RPMI8226 (cell line): Measurements from ENCODE around the gene SAT1.

Experiments used
- DNase-seq: peaks from one replicate; pipeline ENCODE4 v3.0.0-alpha.2; 2015

Gene SAT1

DNA sequence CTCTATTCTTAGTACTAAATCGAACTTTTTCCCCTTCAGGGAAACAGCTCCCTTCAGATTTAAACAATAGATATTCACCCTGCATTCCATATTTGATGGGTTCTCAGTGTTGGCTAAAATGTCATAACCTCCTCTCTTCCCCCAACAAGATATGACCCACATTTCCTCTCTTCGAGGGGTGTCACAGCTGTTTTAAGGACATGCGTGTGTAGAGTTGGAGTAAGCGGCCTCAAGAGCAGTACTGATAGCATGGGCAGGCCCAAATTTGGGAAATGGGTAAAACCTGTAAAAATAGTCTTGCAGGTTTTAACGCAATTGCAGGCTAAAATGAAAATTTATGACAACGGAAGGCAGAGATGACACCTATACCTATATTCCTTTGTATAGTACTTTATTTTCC is 28.7 kb downstream of the SAT1 start:
- DNase-seq = no peak

DNA sequence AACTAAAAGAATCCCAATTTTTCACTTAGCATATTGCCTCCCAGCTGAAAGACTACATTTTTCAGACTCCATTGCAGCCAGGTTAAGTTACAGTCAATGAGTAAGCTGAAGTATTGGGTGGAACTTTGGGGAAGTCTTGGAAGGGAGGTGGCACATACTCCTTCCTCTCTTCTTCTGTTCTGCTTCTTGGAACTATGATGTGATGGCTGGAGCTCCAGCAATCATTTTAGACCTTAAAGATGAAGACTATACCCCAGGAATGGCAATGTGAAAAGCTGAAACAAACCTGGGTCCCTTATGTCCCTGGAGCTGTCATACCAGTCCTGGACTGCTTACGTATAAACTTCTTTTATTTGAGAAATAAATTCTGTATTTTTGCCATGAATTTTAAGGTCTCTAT is 30.8 kb downstream of the SAT1 start:
- no peak for DNase-seq

DNA sequence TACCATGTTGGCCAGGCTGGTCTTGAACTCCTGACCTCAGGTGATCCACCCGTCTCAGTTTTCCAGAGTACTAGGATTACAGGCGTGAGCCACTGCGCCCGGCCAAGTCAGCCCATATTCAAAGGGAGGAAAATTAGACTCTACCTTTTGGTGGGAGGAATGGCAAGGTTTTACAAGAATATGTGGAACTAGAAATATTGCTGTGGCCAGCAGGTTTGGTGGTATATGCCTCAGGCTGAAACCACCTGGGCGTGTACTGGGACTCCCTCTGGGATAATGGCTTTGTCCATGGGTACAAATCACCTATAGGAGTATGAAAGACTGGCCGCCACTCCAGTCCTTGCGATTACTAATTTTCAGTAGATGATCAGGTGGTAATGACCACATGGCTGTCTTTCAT is 32.4 kb downstream of the SAT1 start:
- DNase-seq = no peak

DNA sequence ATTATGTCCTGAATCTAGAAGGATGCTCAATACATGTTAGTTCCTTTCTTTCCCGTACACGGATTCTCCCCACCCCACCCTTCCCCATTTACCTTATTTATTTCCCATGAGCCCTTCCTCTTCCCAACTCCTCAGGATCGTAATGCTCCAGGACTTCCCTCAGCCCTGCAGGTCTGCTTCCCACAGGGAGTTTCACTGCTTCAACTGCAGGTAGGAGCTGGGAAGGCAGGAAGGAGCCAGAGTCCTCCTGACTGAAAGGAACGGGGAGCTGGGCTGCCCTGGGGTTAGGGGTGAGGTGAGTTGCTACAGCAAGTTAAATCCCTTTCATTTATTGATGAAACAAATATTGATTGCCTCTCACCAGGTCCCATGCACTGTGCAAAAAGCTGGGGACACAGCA is 33.2 kb downstream of the SAT1 start:
- no peak for DNase-seq

DNA sequence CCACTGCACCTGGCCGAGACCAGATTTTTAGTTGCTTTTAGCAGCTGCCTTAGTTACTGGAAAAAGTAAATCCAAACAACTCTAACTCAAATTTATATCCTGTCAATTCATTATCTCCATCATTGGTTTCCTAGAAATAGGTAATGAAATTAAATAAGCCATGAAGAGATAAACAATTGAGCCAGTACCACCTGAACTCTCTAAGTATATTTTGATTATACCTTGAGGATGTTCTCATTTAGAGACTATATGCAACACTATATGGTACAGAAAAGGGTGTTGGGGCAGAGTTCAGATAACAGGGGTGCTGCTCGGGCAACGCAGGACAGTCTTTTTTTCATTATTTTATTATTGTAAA is 35.0 kb downstream of the SAT1 start:
- no peak for DNase-seq

DNA sequence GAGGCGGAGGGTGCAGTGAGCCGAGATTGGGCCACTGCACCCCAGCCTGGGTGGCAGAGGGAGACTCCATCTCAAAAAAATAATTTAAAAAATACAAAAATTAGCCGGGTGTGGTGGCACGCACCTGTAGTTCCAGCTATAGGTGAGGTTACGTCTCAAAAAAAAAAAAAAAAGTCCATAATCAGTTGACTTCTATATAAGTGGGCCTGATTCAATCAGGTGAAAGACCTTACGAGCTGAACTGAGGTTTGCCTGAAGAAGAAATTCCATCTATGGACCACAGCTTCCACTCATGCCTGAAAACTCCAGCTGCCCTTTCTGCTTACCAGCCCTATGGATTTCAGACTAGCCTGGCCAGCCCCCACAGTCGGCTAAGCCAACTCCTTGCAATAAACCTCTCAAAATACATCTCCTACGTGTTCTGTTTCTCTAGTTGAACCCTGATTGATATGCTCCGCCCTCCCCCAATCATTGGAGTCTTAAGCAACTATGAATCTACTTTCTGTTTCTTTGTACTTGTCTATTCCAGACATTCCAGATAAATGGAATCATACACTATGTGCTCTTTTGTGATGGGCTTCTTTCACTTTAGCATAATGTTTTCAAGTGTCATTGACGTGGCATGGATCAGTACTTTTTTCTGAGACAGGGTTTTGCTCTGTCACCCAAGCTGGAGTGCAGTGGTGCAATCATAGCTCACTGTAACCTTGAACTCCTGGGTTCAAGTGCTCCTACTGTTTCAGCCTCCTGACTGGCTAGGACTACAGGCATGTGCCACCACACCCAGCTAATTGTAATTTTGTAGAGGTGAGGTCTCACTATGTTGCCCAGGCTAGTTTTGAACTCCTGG is 36.6 kb downstream of the SAT1 start:
- no peak for DNase-seq

DNA sequence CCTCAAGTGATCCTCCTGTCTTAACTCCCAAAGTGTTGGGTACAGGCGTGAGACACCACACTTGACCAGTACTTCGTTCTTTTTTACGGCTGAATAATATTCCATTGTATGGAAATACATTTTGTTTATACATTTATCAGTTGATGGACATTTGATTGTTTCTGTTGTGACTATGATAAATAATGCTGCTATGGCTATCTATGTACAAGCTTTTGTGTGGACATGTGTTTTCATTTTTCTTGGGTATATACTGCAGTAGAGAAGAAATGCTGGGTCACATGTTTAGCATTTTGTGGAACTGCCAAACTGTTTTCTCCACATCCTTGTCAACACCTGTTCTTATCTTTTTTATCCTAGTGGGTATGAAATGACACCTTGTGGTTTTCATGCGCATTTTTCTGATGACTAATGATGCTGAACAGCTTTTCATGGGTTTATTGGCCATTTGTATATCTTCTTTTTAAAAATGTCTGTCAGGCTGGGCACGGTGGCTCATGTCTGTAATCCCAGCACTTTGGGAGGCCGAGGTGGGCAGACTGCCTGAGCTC is 37.3 kb downstream of the SAT1 start:
- peak; percentile 52 for DNase-seq

DNA sequence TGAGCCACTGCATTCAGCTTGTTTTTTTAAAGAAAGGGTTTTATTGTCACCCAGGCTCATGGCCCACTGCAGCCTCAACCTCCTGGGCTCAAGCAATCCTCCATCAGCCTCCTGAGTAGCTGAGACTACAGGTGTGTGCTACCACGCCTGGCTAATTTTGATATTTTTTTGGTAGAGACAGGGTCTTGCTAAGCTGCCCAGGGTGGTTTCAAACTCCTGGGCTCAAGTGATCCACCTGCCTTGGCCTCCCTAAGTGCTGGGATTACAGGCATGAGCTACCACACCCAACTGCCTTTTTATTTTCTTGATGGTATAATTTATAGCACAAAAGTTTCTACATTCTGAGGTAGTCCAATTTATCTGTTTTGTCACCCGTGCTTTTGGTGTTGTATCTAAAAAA is 38.9 kb downstream of the SAT1 start:
- DNase-seq = no peak

DNA sequence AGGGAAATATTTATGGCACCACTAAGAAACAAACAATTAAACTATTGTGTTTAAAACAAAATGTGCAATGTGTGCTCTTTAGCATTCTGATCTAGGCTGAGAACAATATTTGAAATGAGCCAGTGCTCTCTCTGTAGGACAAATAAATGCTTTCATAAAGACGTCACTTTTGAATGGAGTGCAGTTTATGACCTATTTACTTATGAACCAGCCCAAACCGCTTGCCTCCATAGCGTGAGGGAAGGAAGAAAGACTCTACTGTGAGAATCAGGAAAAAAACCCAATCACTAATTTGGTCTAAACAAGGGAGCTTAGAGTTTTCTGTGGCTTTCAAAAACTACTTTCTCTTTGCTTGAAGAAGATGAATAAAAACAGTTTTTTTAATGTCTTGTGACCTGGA is 39.4 kb downstream of the SAT1 start:
- no peak for DNase-seq

DNA sequence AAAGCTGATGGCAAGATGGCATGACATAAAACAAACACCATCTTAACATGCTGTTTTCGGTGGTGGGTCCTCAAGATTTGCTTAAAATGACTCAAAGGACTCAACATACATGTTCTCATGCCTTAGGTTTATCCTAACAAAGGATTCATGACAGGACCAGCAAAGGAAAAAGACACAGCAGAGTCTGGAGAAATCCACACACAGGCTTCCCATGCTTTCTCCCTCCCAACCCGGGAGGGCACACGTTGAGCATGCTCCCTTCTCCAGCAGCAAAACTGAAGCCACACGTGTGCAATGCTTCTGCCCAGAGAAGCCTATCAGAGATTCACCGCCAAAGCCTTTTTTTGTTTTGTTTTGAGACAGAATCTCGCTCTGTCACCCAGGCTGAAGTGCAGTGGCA is 39.9 kb downstream of the SAT1 start:
- no peak for DNase-seq

DNA sequence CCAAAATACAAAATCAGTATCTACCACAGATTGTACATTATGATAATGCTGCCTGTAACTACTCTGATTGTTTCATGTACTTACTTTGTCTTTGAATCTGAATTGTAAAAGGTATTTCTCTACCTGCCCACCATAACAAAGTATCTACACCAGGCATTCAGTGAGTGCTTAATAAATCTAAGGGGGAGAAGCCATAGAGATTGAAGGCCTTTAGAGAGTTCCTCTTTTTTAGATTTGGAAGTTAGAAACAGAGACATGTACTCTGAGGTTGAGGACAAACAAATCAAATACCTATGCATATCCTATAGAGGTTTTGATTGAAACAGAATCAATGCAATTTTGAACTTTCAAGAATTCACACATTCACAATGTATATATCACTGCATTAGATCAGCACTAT is 42.7 kb downstream of the SAT1 start:
- no peak for DNase-seq

DNA sequence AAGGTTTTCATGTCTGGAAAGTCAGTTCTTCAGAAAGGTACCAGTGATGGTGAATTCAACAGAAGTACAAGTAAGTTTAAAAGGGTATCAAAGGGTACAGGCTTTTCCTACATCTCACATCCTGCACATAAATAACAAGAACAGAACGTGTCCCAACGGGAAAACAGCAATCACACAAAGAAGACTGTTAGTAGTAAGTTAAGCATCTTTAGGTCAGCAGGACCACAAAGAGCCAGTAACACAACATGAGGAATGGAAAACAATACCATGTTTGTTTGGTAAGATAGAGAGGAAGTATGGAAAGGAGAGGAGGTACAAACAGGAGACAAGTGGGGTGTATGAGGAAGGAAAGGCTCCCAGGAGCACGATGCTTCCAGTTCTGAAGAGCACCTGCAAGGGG is 43.2 kb downstream of the SAT1 start:
- no peak for DNase-seq

DNA sequence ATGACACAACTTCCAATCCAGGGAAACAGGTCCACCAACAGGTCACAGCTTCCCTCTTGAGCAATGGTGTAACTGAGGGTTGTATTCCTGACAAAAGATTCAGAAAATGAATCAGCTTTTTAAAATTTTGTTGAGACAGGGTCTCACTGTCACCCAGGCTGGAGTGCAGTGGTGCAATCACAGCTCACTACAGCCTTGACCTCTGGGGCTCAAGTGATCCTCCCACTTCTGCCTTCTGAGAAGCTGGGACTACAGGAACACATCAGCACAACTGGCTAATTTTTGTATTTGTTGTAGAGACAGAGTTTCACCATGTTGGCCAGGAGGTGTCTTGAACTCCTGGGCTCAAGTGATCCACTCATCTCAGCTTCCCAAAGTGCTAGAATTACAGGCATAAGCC is 43.7 kb downstream of the SAT1 start:
- no peak for DNase-seq

DNA sequence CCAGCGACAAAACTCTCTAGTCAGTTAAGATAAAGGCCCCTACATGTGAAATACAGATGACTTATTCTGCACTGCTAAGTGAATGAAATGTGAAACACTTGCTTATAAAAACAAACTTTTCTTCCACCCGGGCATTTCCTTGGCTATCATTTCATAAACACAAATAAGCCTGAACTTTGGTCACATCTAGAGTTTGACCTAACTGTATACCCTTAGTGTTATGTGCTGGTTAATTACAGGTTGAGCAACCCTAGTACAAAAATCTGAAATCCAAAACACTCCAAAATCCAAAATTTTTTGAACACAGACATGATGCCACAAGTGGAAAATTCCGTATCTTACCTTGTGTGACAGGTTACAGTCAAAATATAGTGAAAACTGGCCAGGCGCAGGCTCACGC is 45.9 kb downstream of the SAT1 start:
- no peak for DNase-seq

DNA sequence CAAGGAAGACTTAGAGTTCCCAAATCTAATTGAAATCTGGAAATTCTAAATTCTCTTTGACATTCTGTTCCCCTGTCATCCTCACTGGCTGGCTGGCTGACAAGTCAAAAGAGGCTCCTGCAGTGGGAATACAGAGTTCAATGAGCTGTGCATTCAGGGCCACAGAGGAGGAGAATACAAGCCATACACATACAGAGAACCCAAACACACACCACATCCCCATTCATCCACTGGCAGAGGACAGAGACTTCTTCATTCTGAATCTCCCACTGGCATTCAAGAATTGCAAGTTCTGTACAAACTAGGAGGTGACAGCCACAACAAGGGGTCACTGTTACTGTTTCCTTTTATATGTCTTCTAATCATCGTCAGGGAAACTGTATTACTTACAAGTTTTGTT is 49.7 kb downstream of the SAT1 start:
- DNase-seq = no peak
